ENCODE results near the gene BAZ2B.
A peak's percentile ranks its signal among the peaks of the same experiment; 100 is the strongest.

DNA sequence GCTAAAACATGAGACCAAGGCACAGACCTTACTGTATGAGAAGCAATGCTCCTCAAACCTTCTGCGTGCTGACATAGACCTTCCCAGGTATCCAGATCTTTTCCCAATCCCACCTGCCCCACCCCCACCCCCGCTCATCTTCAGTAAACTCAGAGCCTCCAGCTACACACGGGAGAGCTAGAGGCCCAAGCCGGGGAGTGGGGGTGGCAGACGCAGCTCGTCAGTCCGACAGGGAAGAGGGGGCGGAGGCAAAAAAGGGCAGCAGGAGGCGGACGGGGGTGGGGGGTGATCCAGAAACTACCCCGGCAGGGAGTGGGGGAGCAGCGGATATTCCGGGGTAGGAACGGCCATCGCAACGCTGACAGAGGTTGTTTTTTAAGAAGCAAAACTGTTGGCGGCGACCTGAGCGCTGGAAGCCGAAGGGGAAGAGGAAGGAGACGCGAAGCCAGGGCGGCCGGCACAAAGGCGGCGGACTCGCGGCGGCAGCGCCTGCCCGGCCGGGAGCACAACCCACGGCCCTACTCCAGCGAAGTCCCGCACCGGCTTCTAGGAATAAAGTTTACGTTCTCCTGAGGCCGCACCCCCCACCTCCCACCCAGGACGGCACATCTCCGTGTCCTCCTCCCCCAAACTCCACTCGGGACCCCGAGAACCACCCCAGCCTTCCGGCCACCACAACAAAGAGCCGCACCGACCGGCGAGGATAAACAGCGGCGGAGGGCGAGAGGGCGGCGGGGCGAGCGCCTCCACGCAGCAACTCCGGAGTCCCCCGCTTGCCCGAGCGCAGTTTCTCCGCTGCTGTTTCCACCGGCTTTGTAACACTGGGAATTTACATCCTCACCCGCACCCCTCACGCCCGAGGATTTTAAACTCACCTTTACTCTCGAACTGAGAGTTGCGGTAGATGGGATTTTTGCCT lies 722 bp downstream of the BAZ2B start:
- peak; percentile 51 for TF ChIP-seq POLR2A (IDR thresholded peaks at IDR 0.05; ENCODE audit: low read length)
- no peak for TF ChIP-seq GATA1 (IDR thresholded peaks at IDR 0.05; ENCODE audit: low read depth, low read length)

All from erythroblast (primary cell).